ENCODE results near the gene TSPOAP1.

TSPOAP1 gene

GRCh38 chr17:58338841-58339754 lies 10.5 kb upstream of the TSPOAP1 start:
- peak; percentile 97 for DNase-seq (ENCODE audit: low read depth)
- TF ChIP-seq POLR2A (IDR thresholded peaks at IDR 0.05; ENCODE audit: extremely low read depth, insufficient read length) = peak; percentile 84
- TF ChIP-seq, protein P1, sequence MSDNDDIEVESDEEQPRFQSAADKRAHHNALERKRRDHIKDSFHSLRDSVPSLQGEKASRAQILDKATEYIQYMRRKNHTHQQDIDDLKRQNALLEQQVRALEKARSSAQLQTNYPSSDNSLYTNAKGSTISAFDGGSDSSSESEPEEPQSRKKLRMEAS (IDR thresholded peaks at IDR 0.05; ENCODE audit: low read depth, low read length) = no peak; the same call in none of the 2 replicates
- peak overlapping the region; percentile 81 for H3K4me3 ChIP-seq (ENCODE audit: low read depth, low read length)

DNA sequence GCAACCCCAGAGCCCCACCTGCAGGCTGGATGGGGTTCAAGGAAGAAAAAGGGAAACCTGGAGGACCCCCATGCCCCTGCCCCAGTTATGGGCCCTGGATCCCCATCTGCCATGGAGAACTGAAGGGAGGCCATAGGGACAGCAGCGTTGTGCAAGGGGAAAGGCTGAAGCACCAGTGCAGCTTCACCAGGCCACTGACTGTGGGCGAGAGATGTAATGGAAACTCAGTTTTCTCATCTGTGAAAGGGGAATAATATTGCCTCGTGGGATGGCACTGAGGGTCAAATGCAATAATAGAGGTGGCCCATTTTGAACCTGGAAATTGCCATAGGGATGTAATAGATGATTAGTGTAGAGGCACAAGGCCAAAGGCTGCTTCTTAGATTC lies 9.9 kb upstream of the TSPOAP1 start:
- peak overlapping the region; percentile 81 for H3K4me3 ChIP-seq (ENCODE audit: low read depth, low read length)
- TF ChIP-seq, protein P1 (IDR thresholded peaks at IDR 0.05; ENCODE audit: low read depth, low read length) = peak; percentile 60
- no peak for TF ChIP-seq POLR2A (IDR thresholded peaks at IDR 0.05; ENCODE audit: extremely low read depth, insufficient read length)
- TF ChIP-seq MYC (IDR thresholded peaks at IDR 0.05; ENCODE audit: low read depth, low read length) = peak; percentile 66; the same call in 1 of the 2 replicates
- TF ChIP-seq CTCF (IDR thresholded peaks at IDR 0.05; ENCODE audit: low read depth, low read length) = peak; percentile 7
- DNase-seq (ENCODE audit: low read depth) = no peak

DNA sequence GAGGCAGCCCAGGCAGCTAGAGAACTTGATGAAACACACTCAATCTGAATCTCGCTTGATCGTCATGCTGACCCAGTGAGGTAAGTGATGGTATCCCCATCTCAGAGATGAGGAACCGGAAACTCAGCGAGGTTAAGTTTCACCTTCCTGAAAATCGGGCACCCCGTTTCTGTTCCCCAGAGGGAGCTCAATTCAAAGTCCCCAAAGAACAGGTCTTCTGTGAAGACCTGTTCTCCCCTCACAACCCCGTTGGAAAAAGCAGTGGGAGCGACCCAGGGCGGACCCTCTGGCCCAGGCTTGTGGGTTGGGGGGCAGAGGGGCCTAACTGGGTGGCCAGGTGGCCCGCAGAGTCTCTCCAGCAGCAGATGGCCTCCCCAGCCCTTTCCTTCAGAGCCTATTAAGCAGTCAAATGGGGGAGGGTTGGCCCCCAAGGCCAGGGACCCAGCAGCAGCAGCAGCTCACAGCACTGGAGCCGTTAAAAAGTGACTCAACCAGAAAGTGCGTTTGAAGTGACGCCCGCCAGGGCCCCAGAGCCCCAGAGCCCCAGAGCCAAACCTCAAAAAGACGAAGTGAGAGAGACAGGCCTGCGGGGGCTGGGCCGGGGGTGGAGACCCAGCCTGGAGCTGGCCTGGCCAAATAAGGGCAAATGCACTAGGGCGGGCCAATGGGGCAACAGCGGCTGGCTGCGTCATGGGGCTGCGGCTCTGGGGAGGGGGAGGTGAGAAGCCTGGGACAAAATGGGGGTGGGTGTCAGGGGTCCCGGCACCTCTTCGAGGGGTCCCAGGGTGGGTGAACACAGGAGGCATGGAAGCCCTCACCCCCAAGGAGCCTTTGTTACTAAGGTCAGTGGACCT lies 9.2 kb upstream of the TSPOAP1 start:
- TF ChIP-seq MYC (IDR thresholded peaks at IDR 0.05; ENCODE audit: low read depth, low read length) = peak; percentile 70; the same call in 1 of the 2 replicates
- no peak for TF ChIP-seq CTCF (IDR thresholded peaks at IDR 0.05; ENCODE audit: low read depth, low read length)
- TF ChIP-seq POLR2A (IDR thresholded peaks at IDR 0.05; ENCODE audit: extremely low read depth, insufficient read length) = peak; percentile 79
- TF ChIP-seq, protein P1 (IDR thresholded peaks at IDR 0.05; ENCODE audit: low read depth, low read length) = peak; percentile 45
- peak; percentile 98 for DNase-seq (ENCODE audit: low read depth)
- peak overlapping the region; percentile 81 for H3K4me3 ChIP-seq (ENCODE audit: low read depth, low read length)

DNA sequence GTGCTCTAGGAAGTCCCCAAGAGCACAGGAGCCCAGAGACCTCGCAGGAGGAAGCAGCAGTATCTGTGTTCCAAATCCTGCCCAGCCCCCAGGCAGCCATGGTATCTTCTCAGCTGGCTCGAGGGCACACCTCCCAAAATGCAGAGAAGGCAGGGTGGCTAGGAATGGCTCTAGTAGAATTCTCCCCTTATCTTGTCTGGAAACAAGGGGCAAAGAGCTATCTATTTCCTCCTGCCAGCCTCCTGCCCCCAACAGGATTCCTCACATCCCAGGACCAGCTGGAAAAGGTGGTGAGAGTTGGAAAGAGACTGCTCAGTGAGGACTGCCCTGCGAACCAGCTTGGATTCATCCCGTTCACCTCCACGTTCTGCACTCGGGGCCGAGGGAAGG lies 8.6 kb upstream of the TSPOAP1 start:
- peak overlapping the region; percentile 81 for H3K4me3 ChIP-seq (ENCODE audit: low read depth, low read length)
- TF ChIP-seq, protein P1 (IDR thresholded peaks at IDR 0.05; ENCODE audit: low read depth, low read length) = peak; percentile 26
- no peak for TF ChIP-seq CTCF (IDR thresholded peaks at IDR 0.05; ENCODE audit: low read depth, low read length)
- TF ChIP-seq POLR2A (IDR thresholded peaks at IDR 0.05; ENCODE audit: extremely low read depth, insufficient read length) = peak; percentile 46
- peak; percentile 53; the same call in 1 of the 2 replicates for TF ChIP-seq MYC (IDR thresholded peaks at IDR 0.05; ENCODE audit: low read depth, low read length)
- DNase-seq (ENCODE audit: low read depth) = peak; percentile 90

DNA sequence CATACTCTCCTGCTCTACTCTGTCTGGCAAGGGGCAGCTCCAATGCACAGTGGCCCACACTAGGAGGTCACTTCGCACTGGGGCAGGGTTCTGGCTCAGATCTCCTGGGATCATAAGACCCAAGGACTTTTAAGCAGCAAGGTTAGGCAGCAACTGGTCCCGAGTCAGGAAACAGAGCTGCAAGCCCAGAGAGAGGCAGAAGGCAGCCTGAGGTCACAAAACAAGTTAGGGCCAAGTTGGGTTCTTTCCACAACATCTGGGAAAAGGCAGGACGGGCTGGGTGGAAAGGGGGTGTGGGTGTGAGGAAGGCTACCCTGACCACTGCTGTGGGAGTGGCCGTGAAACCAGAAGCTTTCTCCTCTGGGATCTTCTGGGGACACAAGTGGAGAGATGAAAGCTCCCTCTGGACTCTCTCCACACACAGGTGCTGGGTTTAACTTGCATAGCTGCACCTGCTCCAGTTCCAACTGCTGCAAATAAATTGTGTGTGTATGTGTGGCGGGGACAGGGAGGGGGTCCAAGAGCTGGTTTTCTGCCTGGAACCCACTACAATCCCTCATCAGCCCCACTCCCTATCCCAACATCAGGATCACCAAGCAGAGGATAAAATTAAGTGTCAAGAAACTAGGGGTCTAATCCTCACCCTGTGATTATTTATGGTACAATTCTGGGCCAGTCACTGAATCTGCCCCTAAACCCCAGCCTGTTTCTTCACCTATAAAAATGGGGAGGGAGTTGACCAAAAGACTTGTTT lies 8.0 kb upstream of the TSPOAP1 start:
- TF ChIP-seq POLR2A (IDR thresholded peaks at IDR 0.05; ENCODE audit: extremely low read depth, insufficient read length) (no peak), CTCF (IDR thresholded peaks at IDR 0.05; ENCODE audit: low read depth, low read length) (no peak), MYC (IDR thresholded peaks at IDR 0.05; ENCODE audit: low read depth, low read length) (no peak; the same call in 1 of the 2 replicates)
- TF ChIP-seq, protein P1 (IDR thresholded peaks at IDR 0.05; ENCODE audit: low read depth, low read length) = no peak
- H3K4me3 ChIP-seq (ENCODE audit: low read depth, low read length) = peak overlapping the region; percentile 81
- peak; percentile 75 for DNase-seq (ENCODE audit: low read depth)
